T47D (cell line): ENCODE data around the gene RAPGEF2.
A peak's percentile ranks its signal among the peaks of the same experiment; 100 is the strongest.
"Not testable (repeated sequence)": the region's sequence is repeated elsewhere in the genome, so short reads cannot be mapped to it uniquely, and the experiment has no call there.

Experiments
- DNase-seq, 2 experiments: peaks; one replicate each; pipeline versions ENCODE4 v3.0.0 to v3.0.0-alpha.2; 2011 to 2012; ENCODE audit warnings: low read depth in 1 of 2, low spot score in 1 of 2
- JUND ChIP-seq: IDR thresholded peaks from 2 replicates; pipeline ENCODE4 v1.6.1; 2012; ENCODE audit warnings: low read depth
- in situ Hi-C: cut with HindIII; loops from 2 replicates; pipeline ENCODE4 v1.10.0; 2016; ENCODE audit warnings: low sequenced_read_pairs, low pct_unique_long_range_greater_than_20kb

Gene RAPGEF2

DNA sequence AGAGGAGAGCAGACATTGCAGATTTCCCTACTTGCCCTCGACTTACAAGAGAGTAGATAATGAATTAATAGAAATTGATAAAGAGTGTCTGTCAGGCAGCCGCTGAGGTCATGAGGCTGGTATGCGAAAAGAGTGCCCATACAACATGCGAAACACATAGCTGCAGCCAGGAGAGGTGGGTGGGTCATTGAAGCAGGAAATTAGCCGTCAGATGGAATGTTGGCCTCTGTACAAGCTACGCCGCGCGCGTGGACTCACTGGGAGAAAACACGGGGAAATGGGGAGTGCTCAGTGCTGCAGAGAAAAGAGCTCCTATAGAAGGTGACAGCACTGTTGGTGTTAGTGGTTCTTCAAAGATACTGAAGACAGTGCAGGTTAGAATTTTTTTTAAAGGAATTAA, 125.1 kb downstream of the RAPGEF2 start:
- in situ Hi-C loops: no loop called here
- no peak for TF ChIP-seq JUND
- DNase-seq: peak; percentile 5 to 63

- TF ChIP-seq JUND: no peak
- DNase-seq: peak; percentile 4 to 81
- in situ Hi-C loops: no loop called here
These were observed 126.3 kb downstream of the RAPGEF2 start for GRCh38 chr4:159229164-159229563.

DNA sequence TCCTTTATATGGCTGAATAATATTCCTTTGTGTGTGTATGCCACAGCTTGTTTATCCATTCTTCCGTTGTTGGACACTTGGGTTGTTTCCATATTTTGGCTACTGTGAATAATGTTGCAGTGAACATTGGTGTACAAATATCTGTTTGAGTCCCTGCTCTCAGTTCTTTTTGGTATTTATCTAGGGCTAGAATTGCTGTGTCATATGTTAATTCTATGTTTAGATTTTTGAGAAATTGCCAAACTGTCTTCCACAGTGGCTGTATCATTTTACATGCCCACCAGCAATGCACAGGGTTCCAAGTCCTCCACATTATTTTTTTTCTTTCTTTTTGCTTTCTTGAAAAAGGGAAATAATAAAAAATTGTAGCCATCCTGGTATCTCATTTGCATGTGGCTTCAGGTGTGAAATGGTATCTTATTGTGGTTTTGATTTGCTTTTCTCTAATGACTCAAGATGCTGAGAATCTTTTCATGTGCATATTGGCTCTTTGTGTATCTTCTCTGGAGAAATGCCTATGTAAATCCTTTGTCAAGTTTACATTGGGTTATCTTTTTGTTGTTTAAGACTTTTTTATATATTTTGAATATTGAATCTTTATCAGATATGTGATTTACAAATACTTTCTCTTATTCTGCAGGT, 129.7 kb downstream of the RAPGEF2 start:
- TF ChIP-seq JUND: no peak
- no peak for DNase-seq
- in situ Hi-C loops: no loop called here

GRCh38 chr4:159235779-159236368, 133.0 kb downstream of the RAPGEF2 start:
- no peak for TF ChIP-seq JUND
- no peak for DNase-seq
- in situ Hi-C loops: no loop called here

GRCh38 chr4:159237975-159238374, 135.1 kb downstream of the RAPGEF2 start:
- no peak for DNase-seq
- in situ Hi-C loops: no loop called here
- TF ChIP-seq JUND: no peak

DNA sequence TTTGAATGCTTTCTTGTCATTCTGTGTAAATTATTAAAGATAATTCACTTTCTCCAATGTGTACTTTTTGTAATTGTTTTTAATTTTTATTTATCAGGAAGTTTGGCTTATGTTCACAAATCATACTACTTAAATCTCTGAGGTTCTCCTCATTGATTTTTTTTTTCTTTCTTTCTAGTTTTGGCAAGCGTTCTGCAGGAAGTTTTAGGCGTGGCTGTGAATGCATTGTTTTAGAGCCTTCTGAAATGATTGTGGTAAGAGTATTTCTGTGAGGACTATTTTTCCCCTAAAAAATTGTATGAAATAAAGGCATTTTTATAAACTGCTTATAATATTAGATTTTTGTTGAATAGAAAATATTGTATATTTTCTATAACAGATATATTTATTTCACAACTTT, 135.8 kb downstream of the RAPGEF2 start:
- TF ChIP-seq JUND: no peak
- in situ Hi-C loops: no loop called here

GRCh38 chr4:159239629-159240028, 136.8 kb downstream of the RAPGEF2 start:
- DNase-seq: no peak
- in situ Hi-C loops: no loop called here
- no peak for TF ChIP-seq JUND

More for the DNA sequence above, 135.8 kb downstream of the RAPGEF2 start:
- no peak for DNase-seq

- in situ Hi-C loops: no loop called here
- no peak for TF ChIP-seq JUND
- no peak for DNase-seq
These were observed 137.2 kb downstream of the RAPGEF2 start for GRCh38 chr4:159240046-159240445.

DNA sequence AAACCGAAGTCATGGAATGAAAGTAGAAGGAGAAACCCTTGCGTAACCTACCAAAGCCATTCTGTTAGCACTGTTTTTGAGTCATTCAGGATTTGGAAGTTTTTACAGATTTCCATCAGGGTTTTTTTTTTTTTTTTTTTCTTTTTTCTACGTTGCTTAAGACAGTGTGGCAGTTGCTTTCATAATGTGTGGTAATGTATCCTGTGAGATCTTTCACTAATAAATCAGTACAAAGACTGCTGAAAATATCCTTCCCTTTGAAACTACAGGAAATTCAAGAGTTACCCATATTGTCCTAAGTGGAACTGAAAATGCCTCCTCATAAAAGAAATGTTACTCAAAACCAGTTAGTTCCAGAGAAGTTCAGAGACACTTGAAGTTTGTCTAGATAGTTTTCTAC, 137.8 kb downstream of the RAPGEF2 start:
- in situ Hi-C loops: no loop called here
- DNase-seq: no peak
- TF ChIP-seq JUND: no peak

GRCh38 chr4:159242427-159242826, 139.5 kb downstream of the RAPGEF2 start:
- TF ChIP-seq JUND: no peak
- no peak for DNase-seq
- in situ Hi-C loops: no loop called here

- TF ChIP-seq JUND: no peak
- DNase-seq: peak; percentile 42 to 44
- in situ Hi-C loops: no loop called here
These were observed 145.7 kb downstream of the RAPGEF2 start for GRCh38 chr4:159248384-159249178.

GRCh38 chr4:159250751-159251325, 148.0 kb downstream of the RAPGEF2 start:
- TF ChIP-seq JUND: no peak
- DNase-seq: no peak
- in situ Hi-C loops: no loop called here

DNA sequence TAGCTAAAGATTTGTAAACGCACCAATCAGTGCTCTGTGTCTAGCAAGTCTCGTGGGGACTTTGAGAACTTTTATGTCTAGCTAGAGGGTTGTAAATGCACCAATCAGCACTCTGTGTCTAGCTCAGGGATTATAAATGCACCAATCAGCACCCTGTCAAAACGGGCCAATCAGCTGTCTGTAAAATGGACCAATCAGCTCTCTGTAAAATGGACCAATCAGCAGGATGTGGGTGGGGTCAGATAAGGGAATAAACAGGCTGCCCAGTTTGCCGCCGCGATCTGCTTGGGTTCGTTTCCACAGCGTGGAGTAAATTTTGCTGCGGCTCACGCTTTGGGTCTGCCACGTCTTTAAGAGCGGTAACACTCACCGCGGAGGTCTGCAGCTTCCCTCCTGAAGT, 148.7 kb downstream of the RAPGEF2 start:
- in situ Hi-C loops, DNase-seq: not testable (repeated sequence)
